ENCODE data around the gene NSD2.

NSD2 gene

DNA sequence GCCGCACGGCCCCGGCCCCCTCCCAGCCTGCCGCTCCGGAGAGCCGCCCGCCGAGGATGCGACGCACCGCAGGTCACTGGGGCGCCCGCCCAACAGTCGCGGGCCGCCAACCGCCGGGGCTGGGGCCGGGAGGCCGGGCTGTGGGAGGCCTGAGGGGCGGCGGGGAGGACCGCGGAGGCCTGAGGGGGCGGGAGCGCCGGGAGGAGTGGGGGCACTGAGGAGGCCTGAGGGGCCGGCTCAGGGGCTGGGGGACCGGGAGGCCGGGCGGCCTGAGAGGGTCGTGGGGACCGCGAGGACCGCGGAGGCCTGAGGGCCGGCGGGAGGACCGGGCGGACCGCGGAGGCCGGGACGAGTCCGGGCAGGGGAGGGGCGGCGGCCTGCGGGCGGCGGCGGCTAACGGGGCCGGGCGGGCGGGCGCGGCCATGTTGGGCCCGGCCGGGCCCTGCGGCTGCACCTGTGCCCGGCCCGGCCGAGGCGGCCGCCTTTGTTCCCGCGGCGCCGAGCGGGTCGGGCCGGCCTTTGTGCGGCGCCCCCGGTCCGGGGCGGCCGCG is 353 bp downstream of the NSD2 start:
- TF ChIP-seq, protein P1, sequence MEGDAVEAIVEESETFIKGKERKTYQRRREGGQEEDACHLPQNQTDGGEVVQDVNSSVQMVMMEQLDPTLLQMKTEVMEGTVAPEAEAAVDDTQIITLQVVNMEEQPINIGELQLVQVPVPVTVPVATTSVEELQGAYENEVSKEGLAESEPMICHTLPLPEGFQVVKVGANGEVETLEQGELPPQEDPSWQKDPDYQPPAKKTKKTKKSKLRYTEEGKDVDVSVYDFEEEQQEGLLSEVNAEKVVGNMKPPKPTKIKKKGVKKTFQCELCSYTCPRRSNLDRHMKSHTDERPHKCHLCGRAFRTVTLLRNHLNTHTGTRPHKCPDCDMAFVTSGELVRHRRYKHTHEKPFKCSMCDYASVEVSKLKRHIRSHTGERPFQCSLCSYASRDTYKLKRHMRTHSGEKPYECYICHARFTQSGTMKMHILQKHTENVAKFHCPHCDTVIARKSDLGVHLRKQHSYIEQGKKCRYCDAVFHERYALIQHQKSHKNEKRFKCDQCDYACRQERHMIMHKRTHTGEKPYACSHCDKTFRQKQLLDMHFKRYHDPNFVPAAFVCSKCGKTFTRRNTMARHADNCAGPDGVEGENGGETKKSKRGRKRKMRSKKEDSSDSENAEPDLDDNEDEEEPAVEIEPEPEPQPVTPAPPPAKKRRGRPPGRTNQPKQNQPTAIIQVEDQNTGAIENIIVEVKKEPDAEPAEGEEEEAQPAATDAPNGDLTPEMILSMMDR (IDR thresholded peaks at IDR 0.05; ENCODE audit: low read depth, low read length, missing control alignments), result no peak
- H3K4me3 ChIP-seq (ENCODE audit: low read depth, low read length), result peak overlapping the region; percentile 70
- no peak for DNase-seq (ENCODE audit: low read depth)

DNA sequence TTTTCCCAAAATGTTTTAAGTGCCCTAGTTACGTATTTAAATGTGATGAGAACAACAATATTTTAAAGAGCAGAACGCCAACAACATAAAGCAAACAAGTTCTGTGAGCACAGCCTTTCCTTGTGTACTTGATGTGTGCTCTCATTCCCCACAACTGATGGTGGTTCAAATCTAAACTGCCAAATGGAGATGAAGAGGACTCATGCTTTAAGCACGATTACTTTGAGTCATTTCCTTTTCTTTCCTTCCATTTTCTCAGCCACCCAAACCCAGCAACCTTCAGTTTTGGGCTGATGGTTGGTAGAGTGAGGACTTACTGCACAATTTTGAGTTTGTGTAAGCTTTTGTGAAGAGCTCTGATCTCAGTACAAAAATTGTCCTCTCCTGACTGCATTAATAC is 1.7 kb downstream of the NSD2 start:
- DNase-seq (ENCODE audit: low read depth), result peak; percentile 55
- peak overlapping the region; percentile 70 for H3K4me3 ChIP-seq (ENCODE audit: low read depth, low read length)

DNA sequence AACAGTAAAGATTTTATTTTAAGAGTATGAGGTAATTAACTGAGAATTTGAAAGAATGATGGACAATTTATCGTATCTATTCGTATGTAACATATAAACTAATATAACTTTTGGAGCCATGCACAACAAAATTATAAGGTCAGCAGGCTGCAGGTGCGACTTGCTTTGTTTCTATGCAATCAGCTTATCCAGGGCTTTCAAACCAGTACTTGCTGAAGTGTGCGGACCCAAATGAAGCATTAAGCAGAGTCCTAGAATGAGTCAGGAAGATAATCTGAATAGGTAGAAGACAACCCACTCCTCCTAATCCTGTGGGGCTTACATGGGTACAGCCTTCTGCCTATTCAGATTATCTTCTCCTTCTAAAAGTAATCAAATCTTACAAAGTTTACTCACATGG is 2.1 kb downstream of the NSD2 start:
- TF ChIP-seq, protein P1 (IDR thresholded peaks at IDR 0.05; ENCODE audit: low read depth, low read length, missing control alignments), result no peak
- no peak for DNase-seq (ENCODE audit: low read depth)
- peak overlapping the region; percentile 70 for H3K4me3 ChIP-seq (ENCODE audit: low read depth, low read length)

More for the DNA sequence above, 1.7 kb downstream of the NSD2 start:
- TF ChIP-seq, protein P1 (IDR thresholded peaks at IDR 0.05; ENCODE audit: low read depth, low read length, missing control alignments), result no peak

DNA sequence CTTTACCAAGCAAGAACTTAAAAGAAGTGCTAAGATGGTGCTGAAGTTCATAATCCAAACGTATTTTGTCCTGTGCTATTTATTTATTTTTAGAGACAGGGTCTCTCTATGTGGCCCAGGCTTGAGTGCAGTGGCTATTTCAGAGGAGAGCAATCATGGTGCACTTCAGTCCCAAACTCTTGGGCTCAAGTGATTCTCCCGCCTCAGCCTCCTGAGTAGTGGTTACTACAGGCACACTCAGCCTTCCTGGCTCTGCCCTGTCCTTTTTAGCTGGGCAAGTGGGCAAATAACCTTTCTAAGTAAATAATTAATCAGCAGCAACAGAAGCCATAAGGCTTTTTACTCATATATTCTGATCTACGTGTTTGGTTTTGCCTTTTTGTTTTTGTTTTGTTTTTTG is 2.6 kb downstream of the NSD2 start:
- TF ChIP-seq, protein P1 (IDR thresholded peaks at IDR 0.05; ENCODE audit: low read depth, low read length, missing control alignments), result no peak
- peak overlapping the region; percentile 70; the same call in 1 of the 2 replicates for H3K4me3 ChIP-seq (ENCODE audit: low read depth, low read length)
- DNase-seq (ENCODE audit: low read depth), result no peak

DNA sequence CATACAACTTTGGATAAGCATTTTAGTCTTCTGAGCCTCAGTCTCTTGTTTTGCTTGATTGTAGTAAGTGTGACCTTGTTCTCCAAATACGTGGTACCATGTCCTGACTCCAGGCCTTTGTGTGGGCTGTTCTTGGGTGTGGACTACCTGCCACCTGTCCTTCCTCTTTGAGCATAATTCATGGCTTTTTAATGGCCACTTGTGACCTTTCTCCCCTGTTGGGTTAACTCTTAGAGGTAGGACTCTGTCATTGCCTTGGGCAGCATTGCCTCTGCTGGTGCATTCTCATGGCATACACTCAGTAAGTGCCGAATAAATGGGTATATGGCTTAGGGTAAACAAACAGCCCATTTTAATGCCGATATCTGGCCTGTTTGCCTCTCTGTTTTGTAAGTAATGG is 3.0 kb downstream of the NSD2 start:
- H3K4me3 ChIP-seq (ENCODE audit: low read depth, low read length), result no peak overlapping the region; the same call in 1 of the 2 replicates
- TF ChIP-seq, protein P1 (IDR thresholded peaks at IDR 0.05; ENCODE audit: low read depth, low read length, missing control alignments), result no peak
- no peak for DNase-seq (ENCODE audit: low read depth)

DNA sequence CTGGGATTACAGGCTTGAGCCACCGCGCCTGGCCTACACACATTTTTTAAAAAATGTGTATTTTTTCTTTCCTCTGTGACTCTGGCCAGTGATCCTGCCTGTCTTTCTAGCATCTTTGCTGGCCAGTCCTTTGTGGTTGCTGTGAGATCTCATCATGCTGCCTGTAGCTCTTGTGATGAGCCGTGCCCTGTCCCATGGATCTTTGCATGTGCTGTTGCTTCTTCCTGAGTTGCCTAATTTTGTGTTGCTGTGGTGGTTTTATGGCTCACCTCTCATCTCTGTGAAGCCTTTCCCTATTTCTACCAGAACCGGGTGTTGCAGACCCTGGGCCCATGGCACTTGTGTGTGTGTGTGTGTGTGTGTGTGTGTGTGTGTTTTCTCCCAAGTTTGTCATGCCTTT is 8.3 kb downstream of the NSD2 start:
- TF ChIP-seq, protein P1 (IDR thresholded peaks at IDR 0.05; ENCODE audit: low read depth, low read length, missing control alignments), result no peak
- no peak overlapping the region for H3K4me3 ChIP-seq (ENCODE audit: low read depth, low read length)
- DNase-seq (ENCODE audit: low read depth), result no peak

DNA sequence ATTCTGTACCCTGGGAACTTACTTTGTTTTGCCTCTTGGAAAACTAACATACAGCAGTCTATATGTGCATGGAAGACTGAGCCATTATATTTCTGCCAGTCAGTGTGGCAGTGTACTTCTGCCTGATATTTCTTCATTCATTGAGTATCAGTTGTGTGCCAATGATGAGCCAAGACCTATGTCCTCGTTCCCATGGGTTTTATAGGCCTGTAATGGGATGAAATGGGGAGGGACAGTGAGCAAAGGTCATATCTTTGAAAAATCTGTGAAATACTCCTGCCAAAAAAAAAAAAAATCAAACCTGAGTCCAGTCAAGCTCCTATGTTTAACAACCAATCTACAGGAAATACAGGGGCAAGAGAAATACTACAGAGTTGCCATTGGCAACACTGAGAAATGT is 9.1 kb downstream of the NSD2 start:
- TF ChIP-seq, protein P1 (IDR thresholded peaks at IDR 0.05; ENCODE audit: low read depth, low read length, missing control alignments), result no peak
- no peak overlapping the region for H3K4me3 ChIP-seq (ENCODE audit: low read depth, low read length)
- DNase-seq (ENCODE audit: low read depth), result no peak

All from GM12864 (cell line).